Fibroblast of villous mesenchyme (primary cell): Measurements from ENCODE around the gene SRL. TPM values are rescaled to one million over a fixed set of nuclear protein-coding genes. Genes with fewer than 3 reads are reported as not detected.

Experiments
- DNase-seq: peaks from one replicate; pipeline ENCODE4 v3.0.0-alpha.2; 2010; ENCODE audit warnings: low read depth
- H3K4me3 ChIP-seq: 2 replicates; pipeline ENCODE4 v1.5.1; 2011; ENCODE audit warnings: low read depth, mild to moderate bottlenecking, low read length
- total RNA-seq: library from RNA; depleted of rRNA; stranded (reverse); fragments of >200 nt; gene quantifications from 2 replicates; pipeline ENCODE4 v1.2.3, GENCODE V29; 2012
- TF ChIP-seq, protein P1 (sequence below): IDR thresholded peaks from 2 replicates; pipeline ENCODE4 v1.5.1; 2012; ENCODE audit warnings: low read depth, mild to moderate bottlenecking, low read length; ENCODE audit not compliant: insufficient read depth

The SRL gene
- total RNA-seq, 1 donor, result 0.43 TPM

DNA sequence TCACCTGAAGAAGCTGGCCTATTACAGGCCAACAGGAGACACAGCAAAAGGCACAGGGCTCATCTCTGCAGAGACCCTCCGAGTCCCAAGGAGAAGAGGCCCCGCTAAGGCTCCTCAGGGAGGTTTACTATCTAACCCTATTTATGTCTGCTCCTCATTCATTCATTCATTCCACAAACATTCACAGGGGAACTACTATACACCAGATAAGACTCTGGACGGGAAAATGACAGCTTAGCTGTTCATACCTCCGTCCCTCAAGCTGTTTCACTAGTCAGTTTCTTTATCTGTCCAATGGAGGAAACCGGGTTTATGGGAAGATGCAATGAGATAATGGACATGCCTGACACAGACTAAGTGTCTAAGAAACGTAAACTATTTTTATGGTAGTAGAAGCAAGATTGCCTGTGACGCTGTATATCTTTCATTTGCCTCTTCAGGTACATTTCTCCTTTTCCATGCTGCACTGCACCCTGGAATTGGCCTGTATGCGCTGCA is 62.1 kb downstream of the SRL start:
- DNase-seq, result peak; percentile 67
- TF ChIP-seq, protein P1, sequence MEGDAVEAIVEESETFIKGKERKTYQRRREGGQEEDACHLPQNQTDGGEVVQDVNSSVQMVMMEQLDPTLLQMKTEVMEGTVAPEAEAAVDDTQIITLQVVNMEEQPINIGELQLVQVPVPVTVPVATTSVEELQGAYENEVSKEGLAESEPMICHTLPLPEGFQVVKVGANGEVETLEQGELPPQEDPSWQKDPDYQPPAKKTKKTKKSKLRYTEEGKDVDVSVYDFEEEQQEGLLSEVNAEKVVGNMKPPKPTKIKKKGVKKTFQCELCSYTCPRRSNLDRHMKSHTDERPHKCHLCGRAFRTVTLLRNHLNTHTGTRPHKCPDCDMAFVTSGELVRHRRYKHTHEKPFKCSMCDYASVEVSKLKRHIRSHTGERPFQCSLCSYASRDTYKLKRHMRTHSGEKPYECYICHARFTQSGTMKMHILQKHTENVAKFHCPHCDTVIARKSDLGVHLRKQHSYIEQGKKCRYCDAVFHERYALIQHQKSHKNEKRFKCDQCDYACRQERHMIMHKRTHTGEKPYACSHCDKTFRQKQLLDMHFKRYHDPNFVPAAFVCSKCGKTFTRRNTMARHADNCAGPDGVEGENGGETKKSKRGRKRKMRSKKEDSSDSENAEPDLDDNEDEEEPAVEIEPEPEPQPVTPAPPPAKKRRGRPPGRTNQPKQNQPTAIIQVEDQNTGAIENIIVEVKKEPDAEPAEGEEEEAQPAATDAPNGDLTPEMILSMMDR, result no peak
- H3K4me3 ChIP-seq, result no peak overlapping the region

DNA sequence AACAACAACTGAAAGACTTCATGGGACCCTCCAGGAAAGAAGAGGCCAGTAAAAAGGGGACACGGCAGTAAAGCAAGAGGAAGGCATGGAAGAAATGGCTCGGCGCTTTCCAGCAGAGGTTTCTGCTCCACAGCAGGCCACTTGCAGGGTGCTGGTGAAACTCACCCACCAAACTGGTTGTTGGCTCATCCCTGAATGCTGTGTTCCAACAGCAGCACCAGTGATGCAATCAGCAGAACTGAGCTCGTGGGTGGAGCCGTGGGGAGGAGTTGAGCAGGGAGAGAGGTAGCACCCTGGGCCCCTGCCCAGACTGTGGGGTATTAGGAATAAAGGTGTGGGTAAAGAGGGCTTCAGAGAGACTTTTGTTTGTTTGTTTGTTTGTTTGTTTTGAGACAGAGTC is 62.9 kb downstream of the SRL start:
- TF ChIP-seq, protein P1, result no peak
- peak; percentile 65 for DNase-seq

DNA sequence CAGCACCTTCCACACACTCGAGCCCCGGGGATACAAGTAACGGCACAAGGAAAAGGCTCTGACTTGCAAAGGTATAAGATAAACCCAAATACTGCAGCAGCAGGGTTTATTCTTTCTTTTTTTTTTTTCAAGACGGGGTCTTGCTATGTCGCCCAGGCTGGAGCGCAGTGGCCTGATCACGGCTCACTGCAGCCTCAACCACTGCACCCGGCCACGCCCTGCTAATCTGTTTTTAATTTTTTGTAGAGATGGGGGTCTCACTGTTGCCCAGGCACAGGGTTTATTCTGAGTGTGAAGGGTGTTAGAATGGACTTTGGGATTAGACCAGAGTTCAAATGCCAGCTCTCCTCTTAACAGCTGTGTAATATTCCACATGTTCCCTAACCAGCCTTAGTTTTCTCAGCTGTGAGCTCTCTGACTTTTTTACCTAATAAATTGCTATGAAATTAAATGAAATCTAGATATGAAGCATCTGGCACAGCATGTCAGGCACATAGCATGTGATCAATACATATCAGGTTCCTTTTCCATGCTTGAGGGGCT is 63.3 kb downstream of the SRL start:
- TF ChIP-seq, protein P1, result no peak
- DNase-seq, result no peak
- no peak overlapping the region for H3K4me3 ChIP-seq

More for the DNA sequence above, 62.9 kb downstream of the SRL start:
- no peak overlapping the region for H3K4me3 ChIP-seq

DNA sequence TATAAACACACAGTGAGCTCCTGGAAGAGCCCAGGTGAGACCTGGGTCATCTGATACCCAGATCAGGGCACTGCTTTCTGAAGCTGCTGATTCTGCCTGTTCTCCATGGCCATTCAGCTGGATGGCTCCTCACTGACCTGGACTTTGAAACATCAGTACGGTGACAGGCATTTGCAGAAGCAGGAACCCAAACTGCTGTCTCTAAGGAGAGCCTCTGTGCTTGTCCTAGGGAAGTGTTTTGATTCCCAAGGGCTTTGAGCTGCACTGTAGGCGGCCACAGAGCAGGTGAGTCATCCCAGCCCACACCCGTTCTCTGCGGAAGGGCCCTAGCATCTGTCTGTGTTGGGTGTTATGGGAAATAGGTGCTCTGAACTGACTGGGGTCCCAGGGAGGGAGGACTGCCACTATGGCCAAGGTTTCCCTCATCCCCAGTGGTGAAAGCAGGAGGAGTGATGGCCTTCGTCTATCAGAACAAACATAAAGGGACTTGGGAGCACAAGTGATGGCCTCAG is 64.9 kb downstream of the SRL start:
- peak; percentile 54 for DNase-seq
- TF ChIP-seq, protein P1, result no peak
- no peak overlapping the region for H3K4me3 ChIP-seq

DNA sequence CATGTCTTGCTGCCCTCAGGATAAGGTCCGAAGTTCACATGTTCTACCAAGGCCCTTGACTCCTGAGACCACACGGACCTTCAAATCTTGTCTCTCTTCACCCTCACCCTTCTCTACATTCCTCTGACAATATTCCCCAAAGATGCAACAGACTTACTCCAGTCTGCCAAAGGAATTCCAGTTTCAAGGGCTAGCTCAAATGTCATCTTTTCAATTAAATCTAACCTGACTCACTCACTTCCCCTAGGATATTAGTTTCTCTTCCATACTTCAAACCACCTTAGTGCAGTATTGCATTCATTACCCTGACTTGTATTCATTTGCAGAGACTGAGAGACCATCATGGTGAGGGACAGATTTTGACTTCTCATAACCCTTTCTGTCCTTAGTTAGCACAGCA is 66.0 kb downstream of the SRL start:
- DNase-seq, result no peak
- TF ChIP-seq, protein P1, result no peak
- H3K4me3 ChIP-seq, result no peak overlapping the region

DNA sequence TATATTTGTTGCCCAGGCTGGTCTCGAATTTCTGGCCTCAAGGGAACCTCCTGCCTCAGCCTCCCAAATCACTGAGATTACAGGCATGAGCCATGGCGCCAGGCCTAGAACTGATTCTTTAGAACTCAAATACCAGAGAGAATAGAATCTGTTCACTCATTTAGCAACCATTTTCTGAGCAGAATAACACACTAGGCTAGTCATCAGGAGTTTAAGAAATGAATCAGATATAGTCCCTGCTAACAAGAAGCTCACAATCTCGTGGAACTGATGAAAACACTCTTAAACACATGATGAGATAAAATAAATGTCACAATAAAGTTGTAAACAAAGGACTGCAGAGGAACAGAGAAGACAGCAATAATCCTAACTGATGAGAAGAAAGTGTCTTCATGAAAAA is 69.8 kb downstream of the SRL start:
- peak; percentile 57 for DNase-seq
- TF ChIP-seq, protein P1, result no peak
- H3K4me3 ChIP-seq, result no peak overlapping the region

DNA sequence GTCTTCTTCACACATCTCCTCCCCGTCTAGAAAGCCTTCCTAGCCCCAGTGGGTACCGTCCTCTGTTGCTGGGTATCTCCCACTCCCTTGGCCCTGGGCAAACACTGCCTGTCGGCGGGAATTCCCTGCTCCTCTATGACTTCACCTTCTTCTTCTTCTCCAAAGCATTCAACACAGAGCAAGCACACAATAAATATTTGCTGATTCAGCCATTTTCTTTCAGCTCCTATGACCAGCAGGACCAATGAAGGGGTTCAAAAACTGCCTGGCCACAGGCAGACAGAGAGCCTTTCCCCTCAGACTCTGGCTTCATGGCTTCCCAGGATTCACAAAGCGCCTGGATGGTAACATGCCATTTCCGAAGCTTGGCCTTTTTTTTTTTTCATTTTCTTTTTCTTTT is 72.5 kb downstream of the SRL start:
- H3K4me3 ChIP-seq, result no peak overlapping the region
- DNase-seq, result no peak
- TF ChIP-seq, protein P1, result no peak
